Measurements from ENCODE around the gene OPCML. TPM values are rescaled to one million over a fixed set of nuclear protein-coding genes. Genes with fewer than 3 reads are reported as not detected.

Gene OPCML
- total RNA-seq, 1 experiment from 2014 or later: 0.13 TPM

DNA sequence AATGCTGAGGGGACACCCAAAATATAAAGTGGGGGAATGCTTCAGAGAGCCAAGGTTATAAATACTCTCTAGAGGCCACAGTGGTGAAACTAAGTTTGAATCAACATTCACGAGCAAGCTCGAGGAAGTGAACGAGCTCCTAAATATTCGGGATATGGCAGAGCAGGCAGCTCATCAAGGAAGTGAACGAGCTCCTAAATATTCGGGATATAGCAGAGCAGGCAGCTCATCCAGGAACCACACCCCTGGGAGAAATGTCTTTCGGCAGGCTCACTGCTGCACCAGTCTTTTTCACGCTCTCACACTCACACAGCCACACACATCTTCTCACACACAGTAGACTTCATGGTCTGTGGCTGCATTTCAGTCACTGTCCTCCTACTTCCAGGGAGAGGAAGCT is 787.5 kb downstream of the OPCML start:
- intact Hi-C loops (cut with micrococcal nuclease; ENCODE audit: unreplicated experiment): no loop called here
- Histone ChIP-seq H3K36me3 (ENCODE audit: insufficient read depth, low read length, poor library complexity, severe bottlenecking) (no peaks in the 10 kb centered on the region), H3K27me3 (replicated peaks; ENCODE audit: insufficient read depth, low read depth, low read length, poor library complexity) (peaks cover 48% of the 10 kb centered on the region), H3K27ac (ENCODE audit: low read depth, low read length, poor library complexity, severe bottlenecking) (no peak overlapping the region), H3K4me1 (ENCODE audit: insufficient read depth, low read length, poor library complexity, severe bottlenecking) (no peaks in the 10 kb centered on the region), H3K4me3 (ENCODE audit: low read depth, low read length, poor library complexity, severe bottlenecking) (no peak overlapping the region), H3K9me3 (ENCODE audit: low read depth, low read length, poor library complexity, severe bottlenecking) (peaks cover 7% of the 10 kb centered on the region)
- ChIA-PET POLR2A (ENCODE audit: low non-redundant PET) (no interaction called here), CTCF (no interaction called here)
- no peak for TF ChIP-seq EZH2 (IDR thresholded peaks at IDR 0.05; ENCODE audit: borderline replicate concordance, low read depth, low read length, poor library complexity, severe bottlenecking)
- TF ChIP-seq, protein P1, sequence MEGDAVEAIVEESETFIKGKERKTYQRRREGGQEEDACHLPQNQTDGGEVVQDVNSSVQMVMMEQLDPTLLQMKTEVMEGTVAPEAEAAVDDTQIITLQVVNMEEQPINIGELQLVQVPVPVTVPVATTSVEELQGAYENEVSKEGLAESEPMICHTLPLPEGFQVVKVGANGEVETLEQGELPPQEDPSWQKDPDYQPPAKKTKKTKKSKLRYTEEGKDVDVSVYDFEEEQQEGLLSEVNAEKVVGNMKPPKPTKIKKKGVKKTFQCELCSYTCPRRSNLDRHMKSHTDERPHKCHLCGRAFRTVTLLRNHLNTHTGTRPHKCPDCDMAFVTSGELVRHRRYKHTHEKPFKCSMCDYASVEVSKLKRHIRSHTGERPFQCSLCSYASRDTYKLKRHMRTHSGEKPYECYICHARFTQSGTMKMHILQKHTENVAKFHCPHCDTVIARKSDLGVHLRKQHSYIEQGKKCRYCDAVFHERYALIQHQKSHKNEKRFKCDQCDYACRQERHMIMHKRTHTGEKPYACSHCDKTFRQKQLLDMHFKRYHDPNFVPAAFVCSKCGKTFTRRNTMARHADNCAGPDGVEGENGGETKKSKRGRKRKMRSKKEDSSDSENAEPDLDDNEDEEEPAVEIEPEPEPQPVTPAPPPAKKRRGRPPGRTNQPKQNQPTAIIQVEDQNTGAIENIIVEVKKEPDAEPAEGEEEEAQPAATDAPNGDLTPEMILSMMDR (conservative IDR thresholded peaks at IDR 0.05; ENCODE audit: low read depth, low read length): no peak
- DNase-seq (ENCODE audit: low spot score): no peak
- no TSS peak for BruUV-seq (replicated peaks)

DNA sequence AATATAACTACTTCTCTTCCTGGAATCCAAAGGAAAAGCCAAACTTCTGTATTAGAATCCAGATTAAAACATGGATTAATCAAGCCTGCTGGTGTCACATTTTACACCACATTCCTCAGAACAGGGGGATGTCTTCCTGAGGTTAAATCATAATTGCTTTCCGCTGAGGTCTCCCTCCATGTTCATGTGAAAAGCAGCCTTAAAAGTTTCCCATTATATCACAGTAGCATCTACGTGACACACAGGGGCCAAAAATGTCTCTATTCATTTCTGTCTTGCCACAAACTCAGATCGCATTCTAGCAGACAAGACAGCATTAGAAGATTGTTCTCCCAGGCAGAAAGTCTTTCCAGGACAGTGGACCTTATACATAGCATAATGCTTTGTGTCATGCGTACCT is 788.7 kb downstream of the OPCML start:
- TF ChIP-seq EZH2 (IDR thresholded peaks at IDR 0.05; ENCODE audit: borderline replicate concordance, low read depth, low read length, poor library complexity, severe bottlenecking): no peak
- TF ChIP-seq, protein P1 (conservative IDR thresholded peaks at IDR 0.05; ENCODE audit: low read depth, low read length): no peak
- peaks cover 10% of the 10 kb centered on the region for H3K9me3 ChIP-seq (ENCODE audit: low read depth, low read length, poor library complexity, severe bottlenecking)
- CTCF ChIA-PET: no interaction called here
- DNase-seq (ENCODE audit: low spot score): no peak
- POLR2A ChIA-PET (ENCODE audit: low non-redundant PET): no interaction called here
- no peaks in the 10 kb centered on the region for H3K4me1 ChIP-seq (ENCODE audit: insufficient read depth, low read length, poor library complexity, severe bottlenecking)
- H3K4me3 ChIP-seq (ENCODE audit: low read depth, low read length, poor library complexity, severe bottlenecking): no peak overlapping the region
- H3K36me3 ChIP-seq (ENCODE audit: insufficient read depth, low read length, poor library complexity, severe bottlenecking): no peaks in the 10 kb centered on the region
- no peak overlapping the region for H3K27ac ChIP-seq (ENCODE audit: low read depth, low read length, poor library complexity, severe bottlenecking)
- H3K27me3 ChIP-seq (replicated peaks; ENCODE audit: insufficient read depth, low read depth, low read length, poor library complexity): peaks cover 43% of the 10 kb centered on the region
- intact Hi-C loops (cut with micrococcal nuclease; ENCODE audit: unreplicated experiment): no loop called here
- BruUV-seq (replicated peaks): no TSS peak

DNA sequence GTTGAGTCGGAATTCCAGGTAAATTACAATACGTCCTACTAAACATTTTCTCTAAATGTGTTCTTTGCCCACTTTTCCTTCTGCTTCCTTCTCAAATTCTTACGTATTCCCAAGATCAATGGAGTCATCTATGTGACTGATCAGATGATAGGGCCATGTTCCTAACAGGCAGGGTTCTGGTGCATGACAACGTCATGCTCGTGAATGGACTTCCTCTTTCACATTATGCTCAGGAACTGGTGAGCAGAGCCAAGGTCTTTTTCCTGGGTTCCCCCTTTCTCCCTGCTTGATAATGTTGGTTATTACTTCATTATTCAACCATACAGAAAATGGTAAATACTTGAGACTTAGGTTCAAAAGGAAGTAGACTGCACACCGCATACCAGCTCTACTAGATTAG is 789.4 kb downstream of the OPCML start:
- DNase-seq (ENCODE audit: low spot score): no peak
- Histone ChIP-seq H3K4me3 (ENCODE audit: low read depth, low read length, poor library complexity, severe bottlenecking) (no peak overlapping the region), H3K27me3 (replicated peaks; ENCODE audit: insufficient read depth, low read depth, low read length, poor library complexity) (peaks cover 36% of the 10 kb centered on the region), H3K36me3 (ENCODE audit: insufficient read depth, low read length, poor library complexity, severe bottlenecking) (no peaks in the 10 kb centered on the region), H3K4me1 (ENCODE audit: insufficient read depth, low read length, poor library complexity, severe bottlenecking) (no peaks in the 10 kb centered on the region), H3K27ac (ENCODE audit: low read depth, low read length, poor library complexity, severe bottlenecking) (no peak overlapping the region), H3K9me3 (ENCODE audit: low read depth, low read length, poor library complexity, severe bottlenecking) (peaks cover 11% of the 10 kb centered on the region)
- BruUV-seq (replicated peaks): no TSS peak
- CTCF ChIA-PET: no interaction called here
- intact Hi-C loops (cut with micrococcal nuclease; ENCODE audit: unreplicated experiment): no loop called here
- TF ChIP-seq, protein P1 (conservative IDR thresholded peaks at IDR 0.05; ENCODE audit: low read depth, low read length): no peak
- TF ChIP-seq EZH2 (IDR thresholded peaks at IDR 0.05; ENCODE audit: borderline replicate concordance, low read depth, low read length, poor library complexity, severe bottlenecking): no peak
- POLR2A ChIA-PET (ENCODE audit: low non-redundant PET): no interaction called here

All from A673 (cell line).